T-helper 9 cell (primary cell): ENCODE results near the gene RDH13.
"Not testable (repeated sequence)": the region's sequence is repeated elsewhere in the genome, so short reads cannot be mapped to it uniquely, and the experiment has no call there.

ENCODE experiments used
- DNase-seq: peaks from one replicate; pipeline ENCODE4 v3.0.0-alpha.2; 2020

Gene RDH13

GRCh38 chr19:55076321-55076720, 13.4 kb upstream of the RDH13 start:
- no peak for DNase-seq

DNA sequence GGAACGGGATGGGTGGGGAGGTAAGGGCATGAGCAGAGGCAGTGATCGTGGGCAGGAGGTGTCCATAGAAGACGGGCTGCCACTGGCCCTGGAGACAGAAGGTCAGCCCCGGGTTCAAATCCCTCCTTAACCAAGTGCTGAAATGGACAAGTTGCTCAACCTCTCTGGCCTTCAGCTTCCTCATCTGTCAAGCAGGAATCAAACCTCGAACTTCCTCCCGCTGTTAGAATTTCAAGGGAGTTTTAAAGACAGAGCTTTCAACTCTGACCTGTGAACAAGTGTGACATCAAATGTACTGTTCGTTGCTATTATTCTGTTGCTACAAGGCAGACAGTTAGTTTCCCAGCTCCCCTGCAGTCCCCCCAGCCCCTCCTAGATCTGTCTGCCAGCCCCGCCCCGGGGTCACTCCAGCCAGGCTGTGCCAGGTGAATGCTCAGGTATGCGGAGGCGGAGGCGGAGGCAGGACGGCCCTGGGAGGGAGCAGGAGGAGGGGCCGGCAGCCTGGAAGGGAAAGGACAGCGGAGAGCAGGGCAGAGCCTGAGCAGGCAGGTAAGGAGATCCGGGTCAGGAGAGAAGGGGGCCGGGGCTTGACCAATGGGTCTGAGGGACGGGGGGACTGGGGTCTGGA, 12.5 kb upstream of the RDH13 start, which contains the start of gene EPS8L1:
Gene EPS8L1, plus strand, starts transcription at position 499 of the 628 bp plus-strand sequence. CDS start 576 bp downstream, outside the sequence.
- no peak for DNase-seq

- DNase-seq: no peak
These were observed 9.0 kb upstream of the RDH13 start for GRCh38 chr19:55071913-55072312.

DNA sequence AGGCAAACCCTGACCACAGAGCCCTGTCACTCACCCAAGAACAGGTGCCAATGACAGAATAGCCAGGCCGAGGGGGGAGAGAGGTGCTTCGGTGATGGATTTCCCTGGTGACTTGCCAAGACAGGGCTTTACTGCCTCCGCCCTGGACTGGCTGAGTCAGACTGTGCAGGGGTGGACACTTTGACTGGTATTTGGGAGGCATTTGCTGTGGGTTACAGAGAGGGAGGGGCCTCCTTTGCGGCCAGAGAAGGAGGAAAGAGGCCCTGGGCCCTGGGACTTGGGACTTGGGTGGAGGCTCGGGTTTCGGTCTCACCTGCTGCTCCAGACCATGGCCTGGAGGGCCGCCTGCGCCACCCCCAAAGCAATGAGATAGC, 8.2 kb upstream of the RDH13 start:
- no peak for DNase-seq

GRCh38 chr19:55070466-55071128, 7.6 kb upstream of the RDH13 start:
- DNase-seq: no peak

DNA sequence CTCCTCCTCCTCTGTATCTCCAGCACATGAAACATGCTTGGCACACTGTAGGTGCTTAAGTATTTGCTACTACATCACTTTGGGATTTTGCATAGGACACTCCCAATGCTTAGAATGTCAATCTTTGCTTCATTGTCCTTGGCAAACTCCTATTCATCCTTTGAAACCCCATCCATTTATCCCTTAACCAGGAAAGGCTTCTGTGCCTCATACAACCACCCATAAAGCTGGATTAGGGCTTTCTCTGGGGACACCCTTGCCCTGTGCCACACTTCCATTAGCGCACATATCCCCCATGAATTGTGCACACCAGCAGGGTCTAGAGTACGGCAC, 6.9 kb upstream of the RDH13 start:
- no peak for DNase-seq

- no peak for DNase-seq
These were observed 6.3 kb upstream of the RDH13 start for GRCh38 chr19:55068950-55069864.

- DNase-seq: no peak
These were observed 4.9 kb upstream of the RDH13 start for GRCh38 chr19:55067869-55068268.

DNA sequence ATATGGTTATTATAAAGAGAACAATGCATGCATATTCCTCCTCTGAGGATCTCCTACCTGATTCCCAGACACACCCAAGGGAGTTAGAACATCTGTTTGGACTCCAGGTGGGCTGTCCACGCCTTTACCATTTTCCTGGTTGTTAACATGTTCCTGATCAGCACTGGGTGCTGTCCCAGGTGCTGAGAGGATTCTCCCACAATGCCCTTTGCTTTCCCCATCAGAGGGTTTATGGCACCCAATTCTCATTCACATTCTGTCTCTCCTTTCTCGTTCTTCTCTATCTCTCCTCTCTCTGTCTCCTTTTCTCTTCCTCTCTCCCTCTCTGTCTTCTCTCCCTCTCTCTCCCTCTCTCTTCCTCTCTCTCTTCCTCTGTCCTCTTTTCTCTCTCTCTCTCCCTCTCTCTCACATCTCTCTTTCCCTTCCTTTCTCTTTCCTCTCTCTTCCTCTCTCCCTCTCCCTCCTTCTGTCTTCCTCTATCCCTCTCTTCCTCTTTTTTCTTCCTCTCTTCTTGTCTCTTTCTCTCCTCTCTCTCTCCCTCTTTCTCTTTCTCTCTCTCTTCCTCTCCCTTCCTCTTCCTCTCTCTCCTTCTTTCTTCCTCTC, 3.3 kb upstream of the RDH13 start:
- no peak for DNase-seq

- DNase-seq: not testable (repeated sequence)
These were observed 2.6 kb upstream of the RDH13 start for GRCh38 chr19:55065516-55065915.

DNA sequence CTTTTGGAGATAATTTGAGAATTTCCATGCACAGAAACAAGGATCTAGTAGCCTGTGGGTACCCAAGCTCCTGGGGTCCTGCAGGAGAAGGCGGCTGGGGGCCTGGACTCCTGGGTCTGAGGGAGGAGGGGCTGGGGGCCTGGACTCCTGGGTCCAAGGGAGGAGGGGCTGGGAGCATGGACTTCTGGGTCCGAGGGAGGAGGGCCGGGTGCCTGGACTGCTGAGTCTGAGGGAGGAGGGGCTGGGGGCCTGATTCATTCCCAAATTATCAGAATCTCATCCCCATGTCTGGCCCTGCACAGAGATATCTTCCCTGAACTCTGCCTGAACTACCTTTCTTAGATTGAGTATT, 520 bp upstream of the RDH13 start:
- DNase-seq: no peak

DNA sequence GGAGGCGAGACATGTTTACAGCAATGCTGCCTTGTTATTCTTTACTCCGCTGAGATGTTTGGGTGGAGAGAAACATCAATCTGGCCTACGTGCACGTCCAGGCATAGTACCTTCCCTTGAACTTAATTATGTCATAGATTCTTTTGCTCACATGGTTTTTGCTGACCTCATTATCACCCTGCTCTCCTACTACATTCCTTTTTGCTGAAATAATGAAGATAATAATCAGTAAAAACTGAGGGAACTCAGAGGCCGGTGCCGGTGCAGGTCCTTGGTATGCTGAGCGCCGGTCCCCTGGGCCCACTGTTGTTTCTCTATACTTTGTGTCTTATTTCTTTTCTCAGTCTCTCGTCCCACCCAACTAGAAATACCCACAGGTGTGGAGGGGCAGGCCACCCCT, 2.7 kb downstream of the RDH13 start:
- not testable (repeated sequence) for DNase-seq

- no peak for DNase-seq
These were observed 4.0 kb downstream of the RDH13 start for GRCh38 chr19:55058781-55059610.

GRCh38 chr19:55056827-55057226, 6.1 kb downstream of the RDH13 start:
- DNase-seq: no peak

DNA sequence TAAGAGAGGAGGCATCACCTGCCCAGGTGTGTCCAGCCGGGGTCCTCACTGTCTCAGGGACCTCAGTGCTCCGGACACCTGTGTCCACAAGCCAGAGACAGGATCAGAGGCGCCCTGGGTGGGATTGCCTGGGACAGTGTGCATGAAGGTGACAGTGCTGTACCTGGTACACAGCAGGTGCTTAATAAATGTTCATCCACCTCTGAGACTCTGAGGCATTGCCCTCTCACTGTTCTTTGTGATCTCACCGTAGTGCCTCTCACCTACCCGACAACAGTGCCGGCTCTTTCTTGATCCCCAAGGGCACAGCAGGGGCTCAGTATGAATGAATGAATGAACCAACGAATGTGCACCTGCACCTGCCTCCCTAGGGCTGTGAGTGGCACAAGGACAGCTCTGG, 9.2 kb downstream of the RDH13 start:
- no peak for DNase-seq

DNA sequence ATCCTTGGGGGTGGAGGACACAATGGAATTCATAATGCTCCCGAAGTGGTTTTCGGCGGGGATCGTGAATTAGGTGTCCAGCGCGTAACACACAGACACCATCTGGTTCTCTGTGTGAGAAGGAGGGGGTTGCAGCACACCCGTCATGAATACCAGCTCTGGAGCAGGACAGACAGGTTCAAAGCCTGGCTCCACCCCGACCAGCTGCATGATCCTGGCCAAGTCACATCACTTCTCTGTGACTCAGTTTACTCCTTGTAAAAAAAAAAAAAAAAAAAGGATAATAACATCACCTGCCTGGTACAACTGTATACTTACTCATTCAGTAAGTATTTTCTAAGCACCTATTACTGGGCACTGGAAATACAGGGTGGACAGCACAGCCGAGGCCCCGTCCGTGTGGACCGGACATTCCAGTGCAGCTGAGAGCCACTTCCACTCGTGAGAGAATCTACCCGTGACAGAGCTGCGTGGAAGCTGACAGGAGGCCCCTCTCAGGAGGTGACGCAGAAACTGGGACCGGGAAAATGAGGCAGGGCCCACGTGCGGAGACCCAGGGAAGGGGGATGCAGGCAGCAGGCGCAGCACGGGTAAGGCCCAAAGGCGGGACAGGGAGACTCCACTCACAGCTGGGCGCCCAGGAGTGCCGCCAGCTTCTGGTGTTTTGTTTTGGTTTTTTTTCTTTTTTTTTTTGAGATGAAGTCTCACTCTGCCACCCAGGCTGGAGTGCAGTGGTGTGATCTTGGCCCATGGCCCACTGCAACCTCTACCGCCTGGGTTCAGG, 12.0 kb downstream of the RDH13 start:
- DNase-seq: no peak

DNA sequence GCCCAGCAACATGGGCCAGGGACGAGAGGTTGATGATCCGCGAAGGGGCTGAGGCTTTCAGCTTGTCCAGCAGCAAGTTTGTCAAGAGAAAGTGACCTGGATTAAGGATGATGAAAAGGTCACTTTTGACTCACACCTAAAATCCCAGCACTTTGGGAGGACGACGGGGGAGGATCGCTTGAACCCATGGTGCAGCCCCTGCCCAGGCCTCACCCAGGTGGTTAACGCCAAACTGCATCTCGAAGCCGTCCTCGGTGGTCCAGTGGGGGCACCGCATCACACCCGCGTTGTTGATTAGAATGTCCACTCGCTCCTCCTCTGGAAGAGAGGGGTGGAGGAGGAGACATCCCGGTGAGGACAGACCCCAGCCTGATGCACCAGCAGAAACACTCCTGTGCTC, 14.5 kb downstream of the RDH13 start:
- DNase-seq: no peak

DNA sequence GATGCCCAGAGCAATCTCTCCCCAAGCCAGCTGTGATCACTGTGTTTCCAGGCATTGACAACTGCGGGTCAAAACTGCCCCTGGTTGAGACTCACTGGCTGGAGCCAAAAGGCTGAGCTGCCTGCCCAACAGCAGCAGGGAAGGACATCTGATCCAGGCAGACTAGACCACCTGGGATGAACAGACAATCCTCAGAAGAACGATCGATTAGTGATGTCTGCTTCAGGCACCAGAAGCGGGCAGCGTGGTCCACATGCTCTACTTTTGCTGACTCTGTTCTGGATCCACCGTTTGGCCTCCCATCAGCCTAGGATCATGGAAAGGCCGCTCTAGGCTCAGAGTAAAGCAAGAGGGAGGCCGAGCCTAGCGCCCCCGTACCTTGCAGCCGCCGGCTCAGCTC, 15.0 kb downstream of the RDH13 start:
- no peak for DNase-seq

GRCh38 chr19:55046975-55047622, 15.8 kb downstream of the RDH13 start:
- no peak for DNase-seq

DNA sequence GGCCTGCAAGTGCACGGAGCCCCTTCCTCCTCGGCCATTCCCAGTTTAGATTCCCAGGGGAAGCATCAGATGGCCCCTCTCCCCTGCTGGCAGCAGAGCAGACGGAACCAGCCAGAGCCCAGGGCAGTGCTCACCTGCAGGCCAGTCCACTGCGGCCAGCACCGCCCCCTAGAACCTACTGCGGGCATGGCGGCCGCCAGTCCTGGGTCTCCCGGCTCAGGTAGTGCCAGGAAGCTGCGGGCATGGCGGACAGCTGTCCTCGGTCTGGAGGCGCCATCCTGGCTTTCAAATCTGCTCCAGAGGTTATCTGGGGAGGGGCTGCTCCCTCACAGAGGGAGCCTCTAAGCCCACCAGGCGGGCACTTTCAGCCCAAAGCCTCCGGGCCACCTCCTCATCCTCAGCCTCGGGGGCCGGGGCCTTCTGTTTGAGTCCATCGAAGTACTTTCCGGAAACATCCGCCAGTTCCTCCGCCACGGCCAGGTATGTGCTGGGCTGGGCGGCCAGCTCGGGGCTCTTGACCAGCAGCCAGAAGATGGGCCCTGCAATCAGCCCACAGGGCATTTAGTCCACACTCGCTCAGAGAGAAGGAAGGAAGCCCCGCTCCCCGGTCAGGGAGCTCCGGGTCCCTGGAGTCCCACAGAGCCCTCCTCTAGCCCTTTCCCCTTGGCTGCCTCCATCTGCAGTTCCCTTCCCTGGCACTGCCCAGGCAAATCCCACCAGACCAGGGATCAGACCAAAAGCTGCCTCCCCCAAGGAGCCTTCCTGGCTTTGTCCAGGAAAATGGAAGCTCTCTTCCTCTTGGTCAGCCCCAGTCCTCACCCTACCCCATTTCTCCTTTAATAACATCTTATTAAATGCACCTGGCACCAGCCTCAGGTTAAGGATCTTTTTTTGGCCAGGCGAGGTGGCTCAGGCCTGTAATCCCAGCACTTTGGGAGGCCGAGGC, 17.9 kb downstream of the RDH13 start:
- no peak for DNase-seq
